ENCODE results near the gene SOX6.

SOX6 gene

DNA sequence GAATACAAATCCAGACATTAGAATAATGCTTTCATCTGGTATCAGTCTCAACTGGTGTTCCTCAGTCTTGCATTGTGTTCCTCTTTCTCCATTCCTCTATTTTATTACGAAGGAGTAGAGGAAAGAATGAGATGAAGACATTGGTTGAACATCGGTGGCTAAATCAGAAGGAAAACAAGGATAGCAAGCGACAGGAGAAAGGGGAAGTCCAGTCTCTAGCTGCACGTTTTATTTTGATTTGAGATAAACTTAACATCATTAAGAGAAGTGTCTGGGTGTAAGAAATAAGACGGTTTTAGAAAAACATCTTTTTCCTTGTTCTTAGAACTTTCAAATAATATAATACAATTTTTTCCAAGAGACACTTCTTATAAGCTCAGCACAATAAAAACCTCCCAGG, 6.2 kb downstream of the SOX6 start:
- 88 to 96% methylated on average over 4 to 5 of the region's 5 CpGs for WGBS, 2 experiments
- Histone ChIP-seq H3K27ac (ENCODE audit: insufficient read depth, low read depth, low read length, poor library complexity, severe bottlenecking) (no peak overlapping the region), H3K4me3 (ENCODE audit: insufficient read depth, low read depth, low read length) (no peak overlapping the region), H3K27me3 (ENCODE audit: control insufficient read depth, insufficient read depth, low read length, poor library complexity, severe bottlenecking) (no peaks in the 10 kb centered on the region), H3K4me1 (ENCODE audit: control insufficient read depth, insufficient read depth, low read length) (no peaks in the 10 kb centered on the region), H3K36me3 (ENCODE audit: control insufficient read depth, insufficient read depth, low read length) (no peaks in the 10 kb centered on the region), H3K9me3 (ENCODE audit: control insufficient read depth, low read length) (no peaks in the 10 kb centered on the region)

DNA sequence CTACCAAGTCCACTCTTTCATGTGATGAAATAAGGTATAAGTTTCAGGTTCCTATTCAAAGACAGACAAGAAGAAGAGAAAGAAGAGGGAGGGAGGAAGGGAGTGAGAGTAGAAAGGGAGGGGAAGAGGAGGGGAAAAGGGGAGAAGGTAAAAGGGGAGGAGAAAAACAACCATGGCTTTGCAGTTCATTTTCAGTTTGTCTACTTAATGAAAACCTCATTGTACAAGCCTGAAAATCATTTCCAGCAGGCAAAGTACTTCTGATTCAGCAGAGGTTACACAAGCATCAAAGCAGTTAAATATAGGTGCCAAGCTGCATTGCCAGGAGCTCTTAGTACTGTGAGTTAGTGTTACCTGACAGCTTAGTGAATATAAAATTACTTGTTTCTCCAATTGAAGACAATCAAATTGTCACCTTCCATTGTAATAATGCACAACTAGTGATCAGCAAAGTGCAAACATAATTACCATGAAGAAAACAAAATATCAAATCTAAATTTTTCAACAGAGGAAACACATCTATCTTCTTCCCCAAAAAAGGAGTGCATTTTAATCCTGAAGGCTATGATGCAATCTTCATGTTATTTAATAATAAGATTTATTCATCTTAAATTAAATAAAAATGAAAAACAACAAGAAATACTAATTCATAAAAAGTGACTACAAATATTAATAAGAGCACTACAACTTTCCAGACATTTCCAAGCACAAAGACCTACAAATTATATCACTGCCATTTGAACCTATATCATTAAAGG, 8.2 kb downstream of the SOX6 start:
- Histone ChIP-seq H3K4me3 (ENCODE audit: insufficient read depth, low read depth, low read length) (no peak overlapping the region), H3K9me3 (ENCODE audit: control insufficient read depth, low read length) (no peaks in the 10 kb centered on the region), H3K36me3 (ENCODE audit: control insufficient read depth, insufficient read depth, low read length) (no peaks in the 10 kb centered on the region), H3K4me1 (ENCODE audit: control insufficient read depth, insufficient read depth, low read length) (no peaks in the 10 kb centered on the region), H3K27me3 (ENCODE audit: control insufficient read depth, insufficient read depth, low read length, poor library complexity, severe bottlenecking) (no peaks in the 10 kb centered on the region), H3K27ac (ENCODE audit: insufficient read depth, low read depth, low read length, poor library complexity, severe bottlenecking) (no peak overlapping the region)

DNA sequence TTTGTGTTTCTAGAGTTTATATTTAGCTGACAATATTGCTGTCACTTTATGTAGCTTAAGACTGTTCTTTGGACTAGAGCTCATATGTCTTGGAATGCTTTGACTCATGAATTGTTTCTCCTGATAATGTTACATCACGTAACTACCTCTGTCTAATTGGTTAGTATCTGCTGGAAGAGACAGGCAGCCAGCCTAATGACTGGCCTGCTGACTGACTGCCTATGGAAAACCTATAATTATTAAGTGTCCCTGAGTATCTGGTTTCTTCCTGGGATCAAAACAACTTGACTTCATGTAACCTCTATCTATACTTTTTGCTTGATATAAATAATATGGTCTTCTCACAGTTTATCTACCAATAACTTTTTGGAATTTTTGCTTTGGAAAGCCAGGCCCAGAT, 9.4 kb downstream of the SOX6 start:
- Histone ChIP-seq H3K9me3 (ENCODE audit: control insufficient read depth, low read length) (no peaks in the 10 kb centered on the region), H3K27me3 (ENCODE audit: control insufficient read depth, insufficient read depth, low read length, poor library complexity, severe bottlenecking) (no peaks in the 10 kb centered on the region), H3K27ac (ENCODE audit: insufficient read depth, low read depth, low read length, poor library complexity, severe bottlenecking) (no peak overlapping the region), H3K36me3 (ENCODE audit: control insufficient read depth, insufficient read depth, low read length) (no peaks in the 10 kb centered on the region), H3K4me3 (ENCODE audit: insufficient read depth, low read depth, low read length) (no peak overlapping the region), H3K4me1 (ENCODE audit: control insufficient read depth, insufficient read depth, low read length) (no peaks in the 10 kb centered on the region)
- 89 to 93% methylated on average over 1 of the region's 1 CpG for WGBS, 2 experiments

DNA sequence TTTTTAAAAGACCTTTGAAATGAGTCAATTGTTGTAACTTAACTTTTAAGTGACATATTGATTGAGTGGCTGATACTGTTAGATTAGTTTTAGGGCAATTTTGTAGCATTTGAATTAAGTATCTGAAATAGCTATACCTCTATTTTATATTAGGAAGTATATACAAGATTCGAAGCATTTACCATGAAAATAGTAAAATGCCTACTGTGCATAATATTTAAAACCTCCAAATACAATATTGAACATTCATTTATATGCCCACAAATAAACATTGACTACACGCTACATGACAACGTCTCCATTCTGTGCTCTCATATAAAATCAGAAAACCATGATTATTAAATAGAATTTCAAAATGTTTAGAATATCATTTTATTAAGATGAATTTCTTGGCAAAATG, 14.5 kb downstream of the SOX6 start:
- Histone ChIP-seq H3K27me3 (ENCODE audit: control insufficient read depth, insufficient read depth, low read length, poor library complexity, severe bottlenecking) (no peaks in the 10 kb centered on the region), H3K27ac (ENCODE audit: insufficient read depth, low read depth, low read length, poor library complexity, severe bottlenecking) (no peak overlapping the region), H3K9me3 (ENCODE audit: control insufficient read depth, low read length) (no peaks in the 10 kb centered on the region), H3K4me1 (ENCODE audit: control insufficient read depth, insufficient read depth, low read length) (no peaks in the 10 kb centered on the region), H3K36me3 (ENCODE audit: control insufficient read depth, insufficient read depth, low read length) (no peaks in the 10 kb centered on the region), H3K4me3 (ENCODE audit: insufficient read depth, low read depth, low read length) (no peak overlapping the region)
- WGBS, 2 experiments, result 94 to 100% methylated on average over 2 to 3 of the region's 3 CpGs

DNA sequence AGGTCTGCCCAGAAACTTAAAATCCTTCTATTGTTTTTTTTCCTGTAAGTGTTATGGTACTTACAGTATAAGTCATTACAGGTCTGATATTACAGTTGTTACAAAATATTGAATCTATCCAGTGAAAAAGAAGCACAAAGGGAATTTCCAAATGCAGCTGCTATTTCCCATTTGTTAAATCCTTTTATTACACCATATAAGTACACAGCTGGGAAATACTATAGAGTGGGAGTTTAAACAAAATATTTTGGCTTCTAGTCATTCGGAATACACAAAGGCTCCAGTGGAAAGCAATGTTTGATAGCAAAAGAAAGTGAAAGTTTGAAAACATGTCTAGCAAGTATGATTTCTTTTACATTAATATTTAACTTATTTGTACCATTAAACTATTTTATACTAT, 18.0 kb downstream of the SOX6 start:
- Histone ChIP-seq H3K27me3 (ENCODE audit: control insufficient read depth, insufficient read depth, low read length, poor library complexity, severe bottlenecking) (no peaks in the 10 kb centered on the region), H3K4me3 (ENCODE audit: insufficient read depth, low read depth, low read length) (no peak overlapping the region), H3K36me3 (ENCODE audit: control insufficient read depth, insufficient read depth, low read length) (no peaks in the 10 kb centered on the region), H3K4me1 (ENCODE audit: control insufficient read depth, insufficient read depth, low read length) (no peaks in the 10 kb centered on the region), H3K27ac (ENCODE audit: insufficient read depth, low read depth, low read length, poor library complexity, severe bottlenecking) (no peak overlapping the region), H3K9me3 (ENCODE audit: control insufficient read depth, low read length) (no peaks in the 10 kb centered on the region)
- WGBS, 2 experiments, result 100% methylated on average over 1 of the region's 1 CpG; no CpG with 5 or more reads in 1 of the 2 experiments

DNA sequence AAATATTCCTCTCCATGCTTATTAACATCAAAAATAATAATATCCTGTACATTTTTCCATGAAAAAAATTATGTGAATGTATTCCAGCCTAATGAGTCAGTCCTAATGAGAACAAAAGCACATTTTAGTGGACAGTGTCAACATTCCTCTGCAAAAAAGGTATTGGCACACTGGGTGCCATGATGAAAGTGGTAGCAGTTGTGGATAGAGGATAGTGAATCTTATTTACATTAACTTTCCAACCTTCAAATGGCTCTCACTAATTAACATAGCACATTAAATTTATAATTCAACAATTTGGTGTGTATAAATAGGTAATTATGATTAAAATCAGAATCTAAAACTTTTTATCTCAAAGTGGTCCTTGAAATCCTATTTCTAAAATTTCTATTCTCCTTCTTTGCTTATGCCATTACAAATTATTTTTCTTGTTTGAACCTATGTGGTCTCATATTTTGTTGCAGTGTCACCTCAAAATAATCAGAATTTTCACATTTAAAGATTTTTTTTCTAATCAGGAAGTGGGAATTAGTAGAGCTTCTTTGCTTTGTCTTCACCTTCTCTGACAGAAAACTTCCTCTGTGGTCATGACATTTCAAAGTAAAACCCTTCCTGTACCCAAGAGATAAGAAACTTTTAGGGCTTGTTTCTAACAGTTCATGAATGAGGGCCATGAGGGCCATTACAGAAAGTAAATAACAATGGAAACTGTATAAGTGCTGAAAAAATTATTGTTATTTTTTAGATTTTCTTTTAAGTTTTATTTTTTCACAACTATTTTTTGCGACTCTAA, 18.7 kb downstream of the SOX6 start:
- no peaks in the 10 kb centered on the region for H3K27me3 ChIP-seq (ENCODE audit: control insufficient read depth, insufficient read depth, low read length, poor library complexity, severe bottlenecking)
- no peaks in the 10 kb centered on the region for H3K9me3 ChIP-seq (ENCODE audit: control insufficient read depth, low read length)
- whole genome bisulfite sequencing, 2 experiments, result no CpG with 5 or more reads among the region's 1 CpG
- no peak overlapping the region for H3K4me3 ChIP-seq (ENCODE audit: insufficient read depth, low read depth, low read length)
- no peaks in the 10 kb centered on the region for H3K4me1 ChIP-seq (ENCODE audit: control insufficient read depth, insufficient read depth, low read length)
- H3K36me3 ChIP-seq (ENCODE audit: control insufficient read depth, insufficient read depth, low read length), result no peaks in the 10 kb centered on the region
- H3K27ac ChIP-seq (ENCODE audit: insufficient read depth, low read depth, low read length, poor library complexity, severe bottlenecking), result no peak overlapping the region

DNA sequence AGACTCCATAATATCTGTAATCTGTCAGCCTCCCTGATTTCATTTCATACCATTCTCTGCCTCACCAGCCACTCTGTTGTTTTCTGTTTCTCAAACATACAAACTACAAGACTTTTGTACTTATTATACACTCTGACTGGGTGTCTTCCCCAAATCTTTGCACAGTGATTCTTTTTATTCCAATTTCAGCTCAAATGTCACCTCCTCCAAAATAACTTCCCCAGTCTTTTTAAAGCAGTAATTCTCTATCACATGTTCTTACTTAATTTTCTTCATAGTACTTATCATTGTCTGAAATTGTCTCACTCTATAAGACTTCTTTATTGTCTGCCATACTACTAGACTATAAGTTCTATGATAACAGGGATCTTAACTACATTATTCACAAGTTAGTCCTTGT, 19.6 kb downstream of the SOX6 start:
- Histone ChIP-seq H3K9me3 (ENCODE audit: control insufficient read depth, low read length) (no peaks in the 10 kb centered on the region), H3K27ac (ENCODE audit: insufficient read depth, low read depth, low read length, poor library complexity, severe bottlenecking) (no peak overlapping the region)

DNA sequence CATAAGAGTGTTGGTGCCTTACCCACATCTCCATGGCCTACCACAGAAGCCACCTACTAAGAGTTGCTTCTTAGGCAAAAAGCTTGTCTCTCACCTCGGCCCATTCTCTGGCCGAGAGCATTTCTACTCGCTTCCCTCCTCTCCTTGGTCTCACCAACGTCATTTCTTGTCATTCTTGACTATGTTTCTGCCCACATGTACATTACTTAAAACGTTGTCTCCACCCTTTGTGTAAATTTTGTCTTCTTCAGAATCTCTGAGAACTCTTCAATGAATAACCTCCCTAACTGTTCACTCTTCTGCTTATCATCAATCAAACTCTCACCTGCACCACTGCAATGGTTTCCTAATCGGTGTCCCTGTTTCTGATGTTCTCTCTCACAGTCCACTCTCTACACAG, 20.1 kb downstream of the SOX6 start:
- Histone ChIP-seq H3K4me1 (ENCODE audit: control insufficient read depth, insufficient read depth, low read length) (no peaks in the 10 kb centered on the region), H3K27ac (ENCODE audit: insufficient read depth, low read depth, low read length, poor library complexity, severe bottlenecking) (no peak overlapping the region), H3K4me3 (ENCODE audit: insufficient read depth, low read depth, low read length) (no peak overlapping the region), H3K9me3 (ENCODE audit: control insufficient read depth, low read length) (no peaks in the 10 kb centered on the region), H3K36me3 (ENCODE audit: control insufficient read depth, insufficient read depth, low read length) (no peaks in the 10 kb centered on the region), H3K27me3 (ENCODE audit: control insufficient read depth, insufficient read depth, low read length, poor library complexity, severe bottlenecking) (no peaks in the 10 kb centered on the region)
- WGBS, 2 experiments, result 86 to 89% methylated on average over 6 of the region's 6 CpGs

More for the DNA sequence above, 19.6 kb downstream of the SOX6 start:
- no peaks in the 10 kb centered on the region for H3K4me1 ChIP-seq (ENCODE audit: control insufficient read depth, insufficient read depth, low read length)
- no peaks in the 10 kb centered on the region for H3K27me3 ChIP-seq (ENCODE audit: control insufficient read depth, insufficient read depth, low read length, poor library complexity, severe bottlenecking)
- H3K4me3 ChIP-seq (ENCODE audit: insufficient read depth, low read depth, low read length), result no peak overlapping the region
- H3K36me3 ChIP-seq (ENCODE audit: control insufficient read depth, insufficient read depth, low read length), result no peaks in the 10 kb centered on the region

DNA sequence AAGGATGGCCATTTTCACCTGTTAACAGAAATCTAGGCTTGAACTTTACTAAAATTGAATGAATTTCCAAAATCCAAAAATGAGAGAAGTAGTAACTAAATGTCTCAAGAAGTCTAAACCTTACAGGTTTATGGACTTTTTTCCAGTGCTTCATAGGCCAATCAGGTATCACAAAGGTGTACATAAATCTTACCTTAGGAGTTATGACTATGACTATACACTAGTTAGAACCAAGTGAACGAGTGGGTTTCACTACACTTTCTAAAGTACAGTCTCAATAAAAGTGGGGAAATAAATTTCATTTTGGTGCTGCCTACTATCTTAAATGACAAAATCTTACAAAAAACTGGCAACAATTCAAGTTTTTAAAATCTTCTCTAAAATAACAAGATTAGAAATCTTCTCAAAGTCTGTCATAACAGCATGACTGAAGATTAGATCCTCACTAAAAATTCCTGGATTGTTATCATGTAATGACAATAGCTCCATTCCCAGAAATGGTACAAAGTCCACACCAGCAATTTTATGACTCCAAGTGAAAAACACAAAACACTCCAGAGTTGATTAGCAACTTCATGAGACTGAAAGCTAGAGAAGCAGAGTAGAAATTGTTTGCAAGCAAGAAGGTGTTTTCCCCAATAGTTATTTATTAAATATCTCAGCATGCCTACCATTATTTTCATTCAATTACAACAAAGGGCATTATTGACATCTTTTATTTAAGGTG, 20.9 kb downstream of the SOX6 start:
- WGBS, 2 experiments, result 80% methylated on average over 1 of the region's 1 CpG; no CpG with 5 or more reads in 1 of the 2 experiments
- Histone ChIP-seq H3K4me3 (ENCODE audit: insufficient read depth, low read depth, low read length) (no peak overlapping the region), H3K9me3 (ENCODE audit: control insufficient read depth, low read length) (no peaks in the 10 kb centered on the region), H3K27ac (ENCODE audit: insufficient read depth, low read depth, low read length, poor library complexity, severe bottlenecking) (no peak overlapping the region), H3K27me3 (ENCODE audit: control insufficient read depth, insufficient read depth, low read length, poor library complexity, severe bottlenecking) (no peaks in the 10 kb centered on the region), H3K36me3 (ENCODE audit: control insufficient read depth, insufficient read depth, low read length) (no peaks in the 10 kb centered on the region), H3K4me1 (ENCODE audit: control insufficient read depth, insufficient read depth, low read length) (no peaks in the 10 kb centered on the region)

DNA sequence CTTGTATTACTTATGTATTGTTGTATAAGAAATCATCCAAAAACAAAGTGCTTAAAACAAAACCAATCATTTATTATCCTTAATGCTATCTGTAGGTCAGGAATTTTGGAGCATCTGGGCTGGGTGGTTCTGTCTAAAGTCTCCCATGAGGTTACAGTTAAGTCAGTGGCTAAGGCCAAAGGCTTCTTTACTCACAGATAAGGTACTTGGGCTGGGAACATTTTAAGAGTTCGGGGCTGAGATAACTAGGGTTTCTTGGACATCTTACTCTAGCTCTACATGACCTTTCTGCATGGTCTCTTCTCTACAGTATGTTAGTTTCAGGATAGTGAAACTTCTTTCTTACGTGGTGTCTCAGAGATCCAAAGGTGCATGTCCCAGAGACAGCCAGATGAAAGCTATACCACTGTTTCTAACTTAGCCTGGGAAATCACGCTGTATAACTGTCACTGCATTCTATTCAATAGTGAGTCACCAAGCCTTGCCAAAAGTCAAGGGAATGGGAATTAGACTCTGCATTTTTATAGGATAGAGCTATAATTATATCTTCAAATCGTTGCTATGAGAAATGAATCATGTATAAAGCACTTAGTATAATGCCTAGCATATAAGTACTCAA, 29.6 kb downstream of the SOX6 start:
- 90 to 91% methylated on average over 3 to 4 of the region's 4 CpGs for WGBS, 2 experiments

More for the DNA sequence above, 29.6 kb downstream of the SOX6 start:
- H3K4me3 ChIP-seq (ENCODE audit: insufficient read depth, low read depth, low read length), result no peak overlapping the region
- H3K27ac ChIP-seq (ENCODE audit: insufficient read depth, low read depth, low read length, poor library complexity, severe bottlenecking), result no peak overlapping the region
- no peaks in the 10 kb centered on the region for H3K36me3 ChIP-seq (ENCODE audit: control insufficient read depth, insufficient read depth, low read length)
- H3K4me1 ChIP-seq (ENCODE audit: control insufficient read depth, insufficient read depth, low read length), result no peaks in the 10 kb centered on the region
- no peaks in the 10 kb centered on the region for H3K9me3 ChIP-seq (ENCODE audit: control insufficient read depth, low read length)
- no peaks in the 10 kb centered on the region for H3K27me3 ChIP-seq (ENCODE audit: control insufficient read depth, insufficient read depth, low read length, poor library complexity, severe bottlenecking)

All from ectodermal cell (in vitro differentiated cells).